HG03469 (cell line): ENCODE results near the gene YOD1.

Source experiments
- ATAC-seq: cut with Tn5 transposase; IDR thresholded peaks from one replicate; pipeline ENCODE4 v1.9.1; 2021; ENCODE audit warnings: mild to moderate bottlenecking, moderate library complexity, moderate number of reproducible peaks; ENCODE audit not compliant: unreplicated experiment

Gene YOD1

GRCh38 chr1:207028884-207029650 lies 21.9 kb downstream of the YOD1 start:
- no peak for ATAC-seq

GRCh38 chr1:207027921-207028320 lies 23.1 kb downstream of the YOD1 start:
- no peak for ATAC-seq

- ATAC-seq = no peak
Measured at GRCh38 chr1:207027206-207027777, 23.7 kb downstream of the YOD1 start.

- ATAC-seq = no peak
Measured at GRCh38 chr1:207026104-207026534, 24.9 kb downstream of the YOD1 start.

GRCh38 chr1:207025146-207025880 lies 25.7 kb downstream of the YOD1 start:
- no peak for ATAC-seq

GRCh38 chr1:207024202-207025145 lies 26.5 kb downstream of the YOD1 start:
- ATAC-seq = no peak

GRCh38 chr1:207022996-207023679 lies 27.9 kb downstream of the YOD1 start:
- no peak for ATAC-seq

GRCh38 chr1:207021876-207022596 lies 29.0 kb downstream of the YOD1 start:
- no peak for ATAC-seq

- no peak for ATAC-seq
Measured at GRCh38 chr1:207021139-207021861, 29.7 kb downstream of the YOD1 start.

- no peak for ATAC-seq
Measured at GRCh38 chr1:207020709-207021107, 30.3 kb downstream of the YOD1 start.

GRCh38 chr1:207020065-207020708 lies 30.8 kb downstream of the YOD1 start:
- ATAC-seq = no peak

GRCh38 chr1:207019661-207020060 lies 31.3 kb downstream of the YOD1 start:
- ATAC-seq = no peak

- no peak for ATAC-seq
Measured at GRCh38 chr1:207019161-207019560, 31.8 kb downstream of the YOD1 start.

- no peak for ATAC-seq
Measured at GRCh38 chr1:207018707-207019106, 32.3 kb downstream of the YOD1 start.

- no peak for ATAC-seq
Measured at GRCh38 chr1:207017615-207018559, 33.1 kb downstream of the YOD1 start.

- no peak for ATAC-seq
Measured at GRCh38 chr1:207015791-207016190, 35.2 kb downstream of the YOD1 start.

- no peak for ATAC-seq
Measured at GRCh38 chr1:207014728-207015127, 36.3 kb downstream of the YOD1 start.
